Measurements from ENCODE around the gene ABCA7. TPM values are rescaled to one million over a fixed set of nuclear protein-coding genes. Genes with fewer than 3 reads are reported as not detected.

ABCA7 gene
- total and polyA plus RNA-seq, 2 of the 8 experiments (the other 6 are each of a cell fraction or from before 2014, with no cell fraction given), result 10.4 to 25.6 TPM

DNA sequence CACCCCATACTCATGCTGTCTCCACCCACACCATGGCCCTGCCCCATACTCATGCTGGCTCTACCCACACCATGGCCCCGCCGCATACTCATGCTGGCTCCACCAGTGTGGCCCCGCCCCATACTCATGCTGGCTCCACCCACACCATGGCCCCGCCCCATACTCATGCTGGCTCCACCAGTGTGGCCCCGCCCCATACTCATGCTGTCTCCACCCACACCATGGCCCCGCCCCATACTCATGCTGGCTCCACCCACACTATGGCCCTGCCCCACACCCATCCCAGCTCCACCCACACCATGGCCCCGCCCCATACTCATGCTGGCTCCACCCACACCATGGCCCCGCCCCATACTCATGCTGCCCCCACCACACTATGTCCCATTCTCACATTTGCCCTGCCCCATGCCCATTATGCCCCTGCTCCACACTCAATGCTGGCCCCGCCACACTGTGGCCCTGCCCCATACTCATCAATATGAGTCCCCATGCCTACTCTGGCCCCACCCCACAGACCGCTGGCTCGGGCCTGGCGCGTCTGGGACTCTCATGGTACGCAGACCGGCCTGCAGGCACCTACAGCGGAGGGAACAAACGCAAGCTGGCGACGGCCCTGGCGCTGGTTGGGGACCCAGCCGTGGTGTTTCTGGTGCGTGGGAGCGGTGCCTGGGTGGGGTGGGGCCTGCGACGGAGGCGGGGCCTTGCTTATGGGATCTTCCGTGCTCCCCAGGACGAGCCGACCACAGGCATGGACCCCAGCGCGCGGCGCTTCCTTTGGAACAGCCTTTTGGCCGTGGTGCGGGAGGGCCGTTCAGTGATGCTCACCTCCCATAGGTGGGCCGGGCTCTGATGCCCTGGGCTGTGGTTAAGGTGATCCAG is 23.4 kb downstream of the ABCA7 start:
- H3K27me3 ChIP-seq (replicated peaks in 1 of 4; ENCODE audit: control insufficient read depth in 3 of 4, extremely low read depth in 1 of 4, insufficient read depth in 3 of 4, low read length in 3 of 4), result peaks cover 0 to 26% (median 18%) of the 10 kb centered on the region in 4 experiments; a peak in 5 of 7 replicates
- 94% methylated on average over 27 of the region's 37 CpGs; no CpG with 5 or more reads in 1 of the 2 experiments for WGBS, 2 experiments (ENCODE audit: extremely low coverage in 1 of 2, insufficient coverage in 1 of 2, insufficient read length in 1 of 2, insufficient replicate concordance in 2 of 2, low coverage in 1 of 2, low lambda C conversion rate in 2 of 2, missing lambda C conversion rate in 1 of 2)
- CTCF ChIA-PET (ENCODE audit: partially characterized antibody), result interaction anchor here (1.1 to 5.2 kb wide), 3 partner anchors 16 to 36 kb away, joined by 3 to 54 read pairs (median 4); partner anchors contain the start of gene ABCA7

More for the DNA sequence above, 23.4 kb downstream of the ABCA7 start:
- peaks cover 11 to 29% of the 10 kb centered on the region in 2 experiments for H3K9me3 ChIP-seq (ENCODE audit: insufficient read depth in 2 of 2, low read depth in 1 of 2, low read length in 1 of 2)
- POLR2A ChIA-PET (ENCODE audit: partially characterized antibody), result interaction anchor here (0.6 to 6.9 kb wide), 11 partner anchors 10 to 735 kb away, joined by 3 to 97 read pairs (median 4); partner anchors contain the start of genes CNN2 and RNU6-2
- TF ChIP-seq RFX5 (IDR thresholded peaks at IDR 0.05; ENCODE audit: borderline replicate concordance, low read depth, low read length) (no peak), HDAC6 (IDR thresholded peaks at IDR 0.05; ENCODE audit: low read depth, low read length) (no peak), SP1 (IDR thresholded peaks at IDR 0.05; ENCODE audit: low read depth, low read length) (0 out of 2 replicates have a peak, but pooled peaks have one; percentile 9), EGR1 (IDR thresholded peaks at IDR 0.05; ENCODE audit: borderline replicate concordance, low read depth, low read length) (no peak)
- no peak overlapping the region for H3K4me3 ChIP-seq (ENCODE audit: extremely low read depth in 1 of 4, insufficient read depth in 2 of 4, low read depth in 3 of 4, low read length in 4 of 4)
- no peaks in the 10 kb centered on the region for H3K79me1 ChIP-seq (ENCODE audit: low read depth, low read length)
- H3K23me2 ChIP-seq (ENCODE audit: low read depth, low read length), result peaks cover 11% of the 10 kb centered on the region; the same call in 1 of the 2 replicates
- no peak overlapping the region for H2AFZ ChIP-seq (ENCODE audit: low read length)
- no peak overlapping the region for H3K27ac ChIP-seq (ENCODE audit: low read depth, low read length)
- H3K4ac ChIP-seq (replicated peaks; ENCODE audit: insufficient read length, low read depth, low read length), result no peak overlapping the region
- no peak overlapping the region for H2BK5ac ChIP-seq (ENCODE audit: low read depth, low read length)
- no peak for FAIRE-seq
- H3K18ac ChIP-seq (ENCODE audit: extremely low read depth, low read length), result no peak overlapping the region
- H3K36me3 ChIP-seq (ENCODE audit: control insufficient read depth in 2 of 4, insufficient read depth in 4 of 4, low read length in 3 of 4), result peaks cover 0 to 11% (median 3%) of the 10 kb centered on the region in 4 experiments; a peak in 4 of 8 replicates
- H2AK5ac ChIP-seq (ENCODE audit: low read depth, low read length), result no peak overlapping the region
- H4K5ac ChIP-seq (ENCODE audit: insufficient read length, low read depth, low read length), result no peak overlapping the region
- H4K20me1 ChIP-seq (replicated peaks in 1 of 2; ENCODE audit: control insufficient read depth in 1 of 2, insufficient read depth in 2 of 2, low read length in 2 of 2), result peaks cover 0 to 7% of the 10 kb centered on the region in 2 experiments
- H4K8ac ChIP-seq (ENCODE audit: extremely low read depth, insufficient read depth, low read length), result no peak overlapping the region
- no peak overlapping the region for H2BK20ac ChIP-seq (ENCODE audit: low read length)
- H3K4me2 ChIP-seq (ENCODE audit: insufficient read depth in 1 of 2, low read depth in 2 of 2, low read length in 2 of 2), result no peak overlapping the region
- no peak overlapping the region for H2BK12ac ChIP-seq (ENCODE audit: low read depth, low read length)
- H2BK15ac ChIP-seq (ENCODE audit: low read length), result no peak overlapping the region
- no peak overlapping the region for H3K23ac ChIP-seq (ENCODE audit: insufficient read length)
- no peak overlapping the region for H3K56ac ChIP-seq (replicated peaks; ENCODE audit: insufficient read length, low read depth, low read length)
- H3K9ac ChIP-seq (replicated peaks in 1 of 4; ENCODE audit: extremely low read depth in 1 of 4, low read depth in 3 of 4, low read length in 3 of 4), result no peak overlapping the region
- no peaks in the 10 kb centered on the region for H3K79me2 ChIP-seq (ENCODE audit: control insufficient read depth in 1 of 2, insufficient read depth in 2 of 2, low read length in 2 of 2)
- no peak overlapping the region for H3K14ac ChIP-seq (ENCODE audit: insufficient read length)
- H3K4me1 ChIP-seq (replicated peaks in 1 of 4; ENCODE audit: control insufficient read depth in 3 of 4, insufficient read depth in 4 of 4, low read length in 3 of 4), result peaks cover 0 to 27% (median 19%) of the 10 kb centered on the region in 4 experiments; a peak in 6 of 7 replicates
- DNase-seq (ENCODE audit: low read depth in 1 of 2, low spot score in 2 of 2), result peak in 1 of 2 experiments; percentile 67
- no peak overlapping the region for H4K91ac ChIP-seq (replicated peaks; ENCODE audit: insufficient read length, low read length)
- no peak overlapping the region for H2BK120ac ChIP-seq (replicated peaks; ENCODE audit: low read depth, low read length)
